Forelimb muscle (tissue), 1 donor: ENCODE measurements around the gene GGT5. TPM values are rescaled to one million over a fixed set of nuclear protein-coding genes. Genes with fewer than 3 reads are reported as not detected.

ENCODE experiments used
- polyA plus RNA-seq: library from polyadenylated mRNA; unstranded; fragments of 120-200 nt; gene quantifications from one replicate; pipeline ENCODE4 v1.2.1, GENCODE V29; 2013; ENCODE audit not compliant: insufficient read length

GGT5 gene
- polyA plus RNA-seq, 1 donor = 10.8 TPM

Other genes with a start within 250 kb of the GGT5 start
- gene GSTT4, start 239.6 kb downstream of the GGT5 start, polyA plus RNA-seq = not detected
- gene CABIN1, start 233.8 kb downstream of the GGT5 start, polyA plus RNA-seq = 32.5 TPM
- gene SUSD2, start 63.6 kb downstream of the GGT5 start, polyA plus RNA-seq = 0.91 TPM
- gene SPECC1L, start 25.7 kb upstream of the GGT5 start, polyA plus RNA-seq = 25.1 TPM
- gene ADORA2A, start 182.5 kb upstream of the GGT5 start, polyA plus RNA-seq = 14.0 TPM